T-helper 17 cell (primary cell): ENCODE data around the gene USP24. TPM values are rescaled to one million over a fixed set of nuclear protein-coding genes. Genes with fewer than 3 reads are reported as not detected.
A peak's percentile ranks its signal among the peaks of the same experiment; 100 is the strongest.

ENCODE experiments used
- ATAC-seq: fragments of 150-1000 bp; cut with Tn5 transposase; 2 replicates; pipeline ENCODE4 v1.10.0; 2021; ENCODE audit warnings: mild to moderate bottlenecking, moderate library complexity
- DNase-seq, 3 donors: peaks; one replicate each; pipeline versions ENCODE4 v3.0.0 to v3.0.0-alpha.2; 2020 to 2021
- H3K9me3 ChIP-seq: one replicate; pipeline ENCODE4 v1.7.0; 2013; ENCODE audit warnings: low read length, mild to moderate bottlenecking; ENCODE audit not compliant: control insufficient read depth, poor library complexity, severe bottlenecking
- H3K27ac Mint-ChIP-seq: one replicate; pipeline ENCODE4 v1.8.0; 2022; ENCODE audit warnings: mild to moderate bottlenecking, moderate library complexity, mixed read lengths
- H3K27me3 Mint-ChIP-seq: one replicate; pipeline ENCODE4 v1.8.0; 2022; ENCODE audit warnings: mixed read lengths
- H3K36me3 Mint-ChIP-seq: one replicate; pipeline ENCODE4 v1.8.0; 2022; ENCODE audit warnings: low read depth, mixed read lengths
- H3K4me1 Mint-ChIP-seq: one replicate; pipeline ENCODE4 v1.8.0; 2022; ENCODE audit warnings: mild to moderate bottlenecking, mixed read lengths
- H3K4me3 Mint-ChIP-seq: one replicate; pipeline ENCODE4 v1.8.0; 2022; ENCODE audit warnings: mild to moderate bottlenecking, moderate library complexity, mixed read lengths
- total RNA-seq, 4 donors: library from RNA in 2 of 4; stranded (reverse) in 2 of 4; gene quantifications; one replicate each; pipeline ENCODE4 v1.2.3 and lab custom pipeline; 2022 to 2026

Gene USP24
- total RNA-seq, 2 donors from 2014 or later = 69.5 to 82.9 TPM

DNA sequence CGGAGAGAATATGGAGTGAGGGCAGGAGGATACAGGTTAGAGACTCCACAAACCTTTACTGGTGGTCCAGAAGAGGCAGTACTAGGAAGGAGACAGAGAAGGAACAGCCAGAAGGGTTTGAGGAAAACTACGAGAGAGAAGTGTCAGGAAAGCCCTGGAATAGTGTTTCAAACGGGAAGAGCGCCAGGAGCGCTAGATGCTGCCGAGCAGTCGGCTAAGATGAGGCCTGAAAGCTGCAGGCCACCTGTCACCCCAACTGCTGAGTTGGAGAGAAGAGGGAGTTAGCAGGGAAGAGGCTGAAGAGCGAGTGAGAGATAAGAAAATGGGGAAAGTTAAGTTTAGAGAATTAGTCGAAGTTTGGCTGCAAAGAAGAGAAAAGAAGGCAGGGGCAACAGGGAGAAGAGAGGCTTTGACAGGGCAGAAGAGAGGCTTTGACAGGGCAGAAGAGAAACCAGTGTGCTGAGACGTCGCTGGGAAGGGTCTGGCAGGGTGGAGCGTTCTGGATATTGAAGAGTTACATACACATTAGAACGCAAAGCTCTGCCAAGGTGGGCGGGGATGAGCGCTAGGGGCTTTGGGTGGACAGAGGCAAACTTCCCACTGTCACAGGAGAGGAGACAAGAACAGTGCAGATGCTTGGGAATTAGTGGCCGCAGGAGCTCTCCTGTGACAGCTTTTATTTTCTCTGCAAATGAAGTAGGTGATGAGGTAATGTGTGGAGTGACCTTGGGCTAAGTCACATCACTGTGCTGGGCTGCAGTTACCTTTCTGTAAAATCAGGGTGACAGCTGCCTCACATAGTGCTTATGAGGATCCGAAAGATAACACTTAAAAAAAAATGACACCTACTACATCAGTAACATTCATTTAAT, 144.6 kb downstream of the USP24 start:
- peaks cover 10% of the 10 kb centered on the region for H3K4me1 Mint-ChIP-seq
- H3K27me3 Mint-ChIP-seq = no peaks in the 10 kb centered on the region
- H3K36me3 Mint-ChIP-seq = peaks cover 29% of the 10 kb centered on the region
- H3K4me3 Mint-ChIP-seq = no peak overlapping the region
- ATAC-seq (no peak), DNase-seq (no peak)
- no peaks in the 10 kb centered on the region for H3K9me3 ChIP-seq
- H3K27ac Mint-ChIP-seq = peak overlapping the region; percentile 67

DNA sequence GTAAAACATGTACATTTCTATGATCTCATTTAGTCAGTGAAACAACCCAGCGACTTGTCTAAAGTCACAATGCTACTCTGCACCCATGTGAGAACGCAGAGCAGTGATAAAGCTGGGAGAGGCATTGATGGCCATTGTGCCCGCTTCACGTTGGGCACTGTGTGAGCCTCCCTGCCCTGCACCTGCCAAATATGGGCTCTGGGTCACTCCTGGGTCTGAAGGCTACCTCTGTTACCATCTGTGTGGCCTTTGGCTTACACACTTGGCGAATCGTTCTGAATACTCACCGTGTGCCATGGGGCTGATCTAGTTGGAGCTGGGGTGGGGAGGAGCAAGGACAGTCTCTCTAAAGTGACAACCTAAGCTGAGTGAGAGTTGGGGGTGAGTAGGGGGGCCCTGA, 145.9 kb downstream of the USP24 start:
- H3K36me3 Mint-ChIP-seq = peaks cover 29% of the 10 kb centered on the region
- no peak for ATAC-seq
- H3K27ac Mint-ChIP-seq = peak overlapping the region; percentile 67

DNA sequence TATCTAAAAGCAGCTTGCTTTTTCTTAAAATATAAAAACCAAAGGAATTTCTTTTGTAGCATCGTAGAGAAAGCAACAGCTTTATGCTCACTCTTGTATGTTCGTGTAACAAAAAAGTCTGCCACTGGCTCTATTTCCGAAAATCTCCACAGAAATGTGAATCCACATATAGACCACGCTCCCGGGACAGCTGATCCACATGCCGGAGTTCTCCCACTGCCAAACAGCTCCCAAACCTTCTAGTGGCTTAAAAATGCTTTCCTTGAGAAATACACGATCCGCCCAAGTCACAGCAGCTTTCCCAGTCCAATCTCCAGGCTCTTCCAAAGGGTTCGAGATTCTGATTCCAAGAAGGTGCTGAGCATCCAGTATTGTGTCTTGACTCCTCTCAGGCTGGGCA, 146.5 kb downstream of the USP24 start:
- H3K36me3 Mint-ChIP-seq = peaks cover 29% of the 10 kb centered on the region

More for the DNA sequence above, 145.9 kb downstream of the USP24 start:
- no peaks in the 10 kb centered on the region for H3K27me3 Mint-ChIP-seq
- no peak for DNase-seq
- H3K4me1 Mint-ChIP-seq = peaks cover 10% of the 10 kb centered on the region
- no peak overlapping the region for H3K4me3 Mint-ChIP-seq
- no peaks in the 10 kb centered on the region for H3K9me3 ChIP-seq

DNA sequence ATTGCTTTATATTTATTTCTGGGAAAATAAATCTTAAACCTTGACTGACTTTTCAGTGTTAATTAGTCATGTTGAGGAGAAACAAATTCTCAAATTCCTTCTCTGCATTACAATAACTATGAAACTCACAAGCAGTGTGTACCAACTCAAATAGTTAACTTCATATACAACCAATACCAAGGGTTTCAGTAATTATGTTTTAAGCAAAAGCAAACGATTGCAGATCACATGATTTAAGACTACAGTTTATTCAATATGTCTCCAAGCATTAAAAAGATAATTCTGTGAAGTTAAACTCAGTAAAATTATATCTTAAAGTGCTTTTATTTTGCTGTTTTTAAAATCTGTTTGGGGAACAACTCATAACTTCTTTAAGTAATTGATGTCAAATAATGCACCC, 147.2 kb downstream of the USP24 start:
- H3K4me1 Mint-ChIP-seq = peaks cover 10% of the 10 kb centered on the region
- no peak overlapping the region for H3K27ac Mint-ChIP-seq
- H3K27me3 Mint-ChIP-seq = no peaks in the 10 kb centered on the region
- H3K36me3 Mint-ChIP-seq = peaks cover 29% of the 10 kb centered on the region
- no peaks in the 10 kb centered on the region for H3K9me3 ChIP-seq
- ATAC-seq (no peak), DNase-seq (no peak)
- no peak overlapping the region for H3K4me3 Mint-ChIP-seq

More for the DNA sequence above, 146.5 kb downstream of the USP24 start:
- Mint-ChIP-seq H3K27ac (no peak overlapping the region), H3K27me3 (no peaks in the 10 kb centered on the region), H3K4me3 (no peak overlapping the region), H3K4me1 (peaks cover 10% of the 10 kb centered on the region)
- H3K9me3 ChIP-seq = no peaks in the 10 kb centered on the region
- DNase-seq (no peak), ATAC-seq (no peak)

DNA sequence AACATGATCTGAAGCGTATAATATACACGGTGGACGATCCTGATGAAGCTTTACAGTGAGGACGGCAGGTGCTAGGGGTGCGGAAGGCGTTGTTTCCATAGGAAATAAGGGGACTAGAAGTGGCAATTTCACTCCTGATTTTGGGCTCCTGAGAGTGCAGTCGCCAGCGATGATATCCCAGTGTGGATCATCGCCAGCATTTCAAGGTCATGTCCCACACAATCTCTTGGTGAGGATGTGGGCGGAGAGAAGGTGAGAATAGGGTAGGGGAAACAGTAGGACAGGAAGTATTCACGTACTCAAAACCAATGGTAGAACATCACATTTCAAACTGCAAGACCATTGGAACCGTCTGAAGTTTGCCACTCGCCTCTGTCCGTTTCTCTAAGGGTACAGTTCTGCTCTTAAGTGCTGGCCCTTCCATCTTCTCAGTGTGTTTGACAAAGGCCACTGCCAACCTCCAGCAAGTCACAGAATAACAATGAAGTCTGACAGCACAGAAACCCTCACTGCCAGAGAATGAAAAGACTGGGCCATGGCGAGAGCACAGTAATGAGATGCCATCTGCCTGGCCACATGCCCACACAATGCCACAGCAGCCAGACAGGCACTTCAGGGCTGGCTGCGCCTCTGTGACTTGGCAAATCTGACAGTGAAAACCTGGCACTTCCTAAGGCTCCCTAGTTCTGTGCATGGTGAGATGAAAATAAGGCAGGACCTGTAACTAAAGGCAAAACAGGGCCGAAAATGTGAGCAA, 148.0 kb downstream of the USP24 start:
- no peak for DNase-seq
- ATAC-seq = no peak
- Mint-ChIP-seq H3K27me3 (no peaks in the 10 kb centered on the region), H3K4me3 (no peak overlapping the region), H3K27ac (peak overlapping the region; percentile 62), H3K4me1 (peaks cover 13% of the 10 kb centered on the region), H3K36me3 (peaks cover 27% of the 10 kb centered on the region)
- no peaks in the 10 kb centered on the region for H3K9me3 ChIP-seq

DNA sequence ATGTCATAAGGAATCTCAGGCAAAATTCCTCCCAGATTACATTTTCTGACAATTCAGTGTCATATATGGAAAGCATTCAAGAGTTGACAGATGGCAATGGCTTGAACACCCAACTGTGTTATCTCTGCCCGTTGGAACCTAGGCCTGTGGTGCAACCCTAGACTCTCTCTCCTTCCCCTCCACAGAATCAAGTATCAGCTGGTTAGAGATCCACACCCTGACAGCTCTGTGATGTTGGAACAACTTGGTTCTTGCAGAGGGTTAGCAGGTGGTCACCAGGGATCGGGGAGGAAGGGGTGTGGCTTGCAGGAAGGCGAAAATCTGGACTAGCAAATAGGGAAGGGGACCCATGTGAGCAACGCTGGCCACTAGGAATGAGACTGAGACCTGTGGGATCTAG, 149.5 kb downstream of the USP24 start:
- H3K9me3 ChIP-seq = no peaks in the 10 kb centered on the region
- Mint-ChIP-seq H3K27me3 (no peaks in the 10 kb centered on the region), H3K36me3 (peaks cover 19% of the 10 kb centered on the region), H3K4me3 (no peak overlapping the region), H3K27ac (no peak overlapping the region), H3K4me1 (peaks cover 12% of the 10 kb centered on the region)
- ATAC-seq (no peak), DNase-seq (no peak)

DNA sequence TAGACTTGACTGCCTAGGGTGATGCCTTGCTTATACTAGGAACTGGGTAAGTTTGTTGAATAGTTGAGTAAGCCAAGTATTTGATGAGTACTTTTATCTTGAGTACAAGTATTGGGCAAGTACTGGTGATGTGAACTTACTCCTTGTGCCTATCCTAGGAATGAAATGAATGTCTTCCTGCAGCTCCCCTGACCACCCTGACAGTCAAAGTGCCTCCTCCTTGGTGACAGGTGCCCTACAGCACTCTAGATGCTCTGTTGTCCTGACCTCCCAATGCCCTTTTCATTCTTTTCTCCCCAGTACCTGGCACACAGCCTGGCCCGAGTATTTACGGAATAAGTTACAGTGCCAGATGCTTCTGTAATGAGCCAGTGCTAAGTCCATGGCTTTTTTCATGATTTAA, 150.3 kb downstream of the USP24 start:
- Mint-ChIP-seq H3K4me1 (peaks cover 4% of the 10 kb centered on the region), H3K27ac (no peak overlapping the region), H3K36me3 (peaks cover 11% of the 10 kb centered on the region), H3K27me3 (no peaks in the 10 kb centered on the region), H3K4me3 (no peak overlapping the region)
- DNase-seq (no peak), ATAC-seq (no peak)
- H3K9me3 ChIP-seq = no peaks in the 10 kb centered on the region

DNA sequence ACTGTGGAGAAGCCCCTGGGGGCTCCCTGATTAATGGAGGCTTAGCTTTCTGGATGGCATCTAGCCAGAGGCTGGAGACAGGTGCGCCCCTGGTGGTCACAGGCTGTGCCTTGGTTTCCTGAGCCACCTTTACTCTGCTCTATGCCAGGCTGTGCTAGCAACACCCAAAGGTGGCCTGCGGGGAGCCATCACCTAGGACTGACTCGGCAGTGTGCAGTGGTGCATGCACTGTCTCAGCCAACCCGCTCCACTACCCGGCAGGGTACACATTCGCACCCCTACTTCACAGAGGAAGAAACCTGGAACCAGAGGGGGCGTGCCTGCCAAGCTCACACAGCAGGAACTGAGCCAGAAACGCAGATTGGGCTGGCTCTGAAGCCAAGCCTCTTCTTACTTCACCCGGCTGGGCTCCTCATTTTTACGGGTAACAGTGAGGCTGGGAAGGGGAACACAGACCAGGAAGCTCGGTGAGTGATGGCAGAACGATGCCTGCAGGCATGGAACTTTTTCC, 151.0 kb downstream of the USP24 start:
- H3K4me3 Mint-ChIP-seq = no peak overlapping the region
- no peak for ATAC-seq

DNA sequence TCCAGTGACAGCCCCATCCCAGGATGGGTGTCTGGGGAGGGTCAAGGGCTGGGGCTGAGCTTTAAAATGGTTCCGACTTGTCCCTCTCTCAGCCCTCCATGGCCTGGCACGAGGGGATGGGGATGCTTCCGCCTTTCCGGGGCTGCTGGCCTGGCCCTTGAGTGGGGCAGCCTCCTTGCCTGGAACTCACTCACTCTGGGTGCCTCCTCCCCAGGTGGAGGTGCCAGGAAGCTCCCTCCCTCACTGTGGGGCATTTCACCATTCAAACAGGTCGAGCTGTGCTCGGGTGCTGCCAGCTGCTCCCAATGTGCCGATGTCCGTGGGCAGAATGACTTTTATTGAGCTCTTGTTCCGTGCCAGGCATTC, 151.6 kb downstream of the USP24 start:
- Mint-ChIP-seq H3K27me3 (no peaks in the 10 kb centered on the region), H3K27ac (no peak overlapping the region), H3K36me3 (peaks cover 7% of the 10 kb centered on the region), H3K4me3 (no peak overlapping the region), H3K4me1 (peaks cover 3% of the 10 kb centered on the region)
- H3K9me3 ChIP-seq = no peaks in the 10 kb centered on the region
- no peak for DNase-seq
- no peak for ATAC-seq

More for the DNA sequence above, 151.0 kb downstream of the USP24 start:
- peaks cover 7% of the 10 kb centered on the region for H3K36me3 Mint-ChIP-seq
- no peaks in the 10 kb centered on the region for H3K9me3 ChIP-seq
- no peak overlapping the region for H3K27ac Mint-ChIP-seq
- no peak for DNase-seq
- H3K27me3 Mint-ChIP-seq = no peaks in the 10 kb centered on the region
- H3K4me1 Mint-ChIP-seq = peaks cover 3% of the 10 kb centered on the region

DNA sequence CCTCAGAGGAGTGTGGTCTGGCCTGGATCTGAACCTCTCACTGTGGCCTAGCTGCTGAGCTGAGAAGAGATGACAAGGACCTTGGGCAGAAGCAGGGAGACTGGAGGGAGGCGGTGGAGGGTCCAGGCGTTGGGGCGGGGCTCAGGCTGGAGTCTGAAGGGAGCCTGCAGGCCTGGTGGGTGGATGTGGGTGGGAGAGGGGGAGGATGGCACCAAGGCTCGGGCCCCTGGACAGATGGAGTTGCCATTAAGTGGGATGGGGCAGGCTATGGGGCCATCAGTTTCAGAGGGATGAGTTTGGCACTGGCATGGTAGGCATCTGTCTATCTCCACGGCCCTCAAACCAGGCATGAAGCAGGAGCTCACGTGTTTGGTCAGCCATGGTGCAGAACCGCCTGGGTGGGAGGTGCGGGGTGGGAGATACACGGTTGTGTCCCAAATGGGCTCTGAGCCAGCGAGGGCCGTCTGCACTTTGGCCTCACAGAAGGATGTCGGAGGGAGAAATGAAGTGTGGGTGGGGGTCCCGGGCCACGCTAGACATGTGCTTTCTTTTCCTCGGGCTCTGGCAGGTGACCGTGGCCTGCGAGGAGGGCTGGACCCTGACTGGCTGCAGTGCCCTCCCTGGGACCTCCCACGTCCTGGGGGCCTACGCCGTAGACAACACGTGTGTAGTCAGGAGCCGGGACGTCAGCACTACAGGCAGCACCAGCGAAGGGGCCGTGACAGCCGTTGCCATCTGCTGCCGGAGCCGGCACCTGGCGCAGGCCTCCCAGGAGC, 152.2 kb downstream of the USP24 start:
- Mint-ChIP-seq H3K27me3 (no peaks in the 10 kb centered on the region), H3K4me1 (peaks cover 3% of the 10 kb centered on the region), H3K27ac (no peak overlapping the region), H3K4me3 (no peak overlapping the region), H3K36me3 (peaks cover 7% of the 10 kb centered on the region)
- no peak for ATAC-seq
- no peak for DNase-seq
- no peaks in the 10 kb centered on the region for H3K9me3 ChIP-seq

DNA sequence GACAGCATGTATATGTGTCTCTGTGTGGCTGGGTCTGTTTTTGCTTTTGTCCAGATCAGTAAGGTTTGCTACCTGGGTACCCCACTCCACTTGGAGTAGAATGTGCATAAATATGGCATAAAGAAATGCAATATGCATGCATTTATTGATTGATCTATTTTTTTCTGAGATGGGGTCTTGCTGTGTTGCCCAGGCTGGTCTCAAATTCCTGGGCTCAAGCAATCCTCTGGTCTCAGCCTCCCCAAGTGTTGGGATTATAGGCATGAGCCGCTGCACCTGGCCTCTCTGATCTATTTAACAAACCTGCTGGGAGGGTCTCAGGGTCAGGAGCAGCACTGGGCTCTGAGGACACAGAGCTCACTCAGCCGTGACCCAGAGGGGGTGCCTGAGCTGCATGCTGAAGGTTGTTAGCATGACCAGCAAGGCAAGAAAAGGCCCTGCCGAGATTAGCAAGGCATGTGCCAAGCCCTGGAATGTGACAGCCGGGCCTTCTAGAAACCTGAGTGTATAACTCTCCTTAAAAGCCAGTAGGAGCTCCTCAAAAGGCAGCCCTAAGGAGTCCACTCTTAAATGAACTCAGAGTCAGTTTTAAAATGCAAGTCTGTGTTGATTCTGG, 153.3 kb downstream of the USP24 start:
- peaks cover 3% of the 10 kb centered on the region for H3K36me3 Mint-ChIP-seq
- DNase-seq = no peak

DNA sequence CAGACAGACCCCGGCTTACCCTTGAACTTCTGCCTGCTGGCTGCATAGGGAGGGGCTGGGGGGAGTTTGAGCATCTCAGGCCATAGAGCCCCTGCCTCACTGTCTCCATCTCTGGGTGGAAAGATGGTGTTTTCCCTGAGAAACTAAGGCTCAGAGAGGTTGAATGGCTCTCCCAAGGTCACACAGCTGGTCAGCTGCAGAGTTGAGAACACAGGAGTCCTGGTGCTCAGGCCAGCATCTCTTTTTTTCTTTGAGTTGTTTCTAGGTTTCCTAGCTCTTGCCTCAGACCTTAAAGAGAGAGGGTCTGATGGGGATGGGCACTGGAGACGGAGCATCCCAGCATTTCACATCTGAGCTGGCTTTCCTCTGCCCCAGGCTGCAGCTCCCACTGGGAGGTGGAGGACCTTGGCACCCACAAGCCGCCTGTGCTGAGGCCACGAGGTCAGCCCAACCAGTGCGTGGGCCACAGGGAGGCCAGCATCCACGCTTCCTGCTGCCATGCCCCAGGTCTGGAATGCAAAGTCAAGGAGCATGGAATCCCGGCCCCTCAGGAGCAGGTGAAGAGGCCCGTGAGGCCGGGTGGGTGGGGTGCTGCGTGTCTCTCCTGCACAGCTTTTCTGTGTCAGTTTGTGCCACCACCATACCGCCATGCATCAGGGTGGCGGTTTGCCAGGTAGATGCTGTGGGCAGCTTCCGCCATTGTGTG, 154.0 kb downstream of the USP24 start:
- H3K36me3 Mint-ChIP-seq = no peaks in the 10 kb centered on the region
- peaks cover 3% of the 10 kb centered on the region for H3K4me1 Mint-ChIP-seq
- H3K9me3 ChIP-seq = no peaks in the 10 kb centered on the region
- no peak overlapping the region for H3K4me3 Mint-ChIP-seq
- no peaks in the 10 kb centered on the region for H3K27me3 Mint-ChIP-seq
- no peak for ATAC-seq
- DNase-seq = no peak
- no peak overlapping the region for H3K27ac Mint-ChIP-seq

More for the DNA sequence above, 153.3 kb downstream of the USP24 start:
- Mint-ChIP-seq H3K27ac (no peak overlapping the region), H3K4me1 (peaks cover 3% of the 10 kb centered on the region), H3K4me3 (no peak overlapping the region), H3K27me3 (no peaks in the 10 kb centered on the region)
- ATAC-seq = no peak
- H3K9me3 ChIP-seq = no peaks in the 10 kb centered on the region
